ENCODE results near the gene LARGE2.

The LARGE2 gene

GRCh38 chr11:45913942-45914635, 8.4 kb upstream of the LARGE2 start:
- no peak for DNase-seq (ENCODE audit: low read depth in 1 of 2, low spot score in 1 of 2)

GRCh38 chr11:45915446-45915845, 7.0 kb upstream of the LARGE2 start:
- no peak for DNase-seq (ENCODE audit: low read depth in 1 of 2, low spot score in 1 of 2)

GRCh38 chr11:45917286-45917622, 5.2 kb upstream of the LARGE2 start:
- DNase-seq (ENCODE audit: low read depth in 1 of 2, low spot score in 1 of 2): no peak

GRCh38 chr11:45917623-45918330, 4.7 kb upstream of the LARGE2 start, which contains the start of gene PEX16:
Gene PEX16 (minus strand): TSS chr11:45917877. CDS start chr11:45917811, 66 bp downstream.
- DNase-seq (ENCODE audit: low read depth in 1 of 2, low spot score in 1 of 2): peak; percentile 89 to 90

GRCh38 chr11:45918331-45918941, 4.0 kb upstream of the LARGE2 start:
- DNase-seq (ENCODE audit: low read depth in 1 of 2, low spot score in 1 of 2): peak in 1 of 2 donors; percentile 43

- DNase-seq (ENCODE audit: low read depth in 1 of 2, low spot score in 1 of 2): no peak
These were observed 3.3 kb upstream of the LARGE2 start for GRCh38 chr11:45918962-45919675.

- no peak for DNase-seq (ENCODE audit: low read depth in 1 of 2, low spot score in 1 of 2)
These were observed 2.5 kb upstream of the LARGE2 start for GRCh38 chr11:45919806-45920530.

GRCh38 chr11:45920531-45921477, 1.7 kb upstream of the LARGE2 start:
- DNase-seq (ENCODE audit: low read depth in 1 of 2, low spot score in 1 of 2): no peak

- DNase-seq (ENCODE audit: low read depth in 1 of 2, low spot score in 1 of 2): no peak
These were observed 663 bp upstream of the LARGE2 start for GRCh38 chr11:45921561-45922424.

- no peak for DNase-seq (ENCODE audit: low read depth in 1 of 2, low spot score in 1 of 2)
These were observed 1.8 kb downstream of the LARGE2 start for GRCh38 chr11:45924036-45924915.

- DNase-seq (ENCODE audit: low read depth in 1 of 2, low spot score in 1 of 2): no peak
These were observed 2.5 kb downstream of the LARGE2 start for GRCh38 chr11:45924927-45925326.

GRCh38 chr11:45925550-45925949, 3.1 kb downstream of the LARGE2 start:
- no peak for DNase-seq (ENCODE audit: low read depth in 1 of 2, low spot score in 1 of 2)

GRCh38 chr11:45926001-45926401, 3.5 kb downstream of the LARGE2 start:
- DNase-seq (ENCODE audit: low read depth in 1 of 2, low spot score in 1 of 2): no peak

GRCh38 chr11:45926536-45927331, 4.3 kb downstream of the LARGE2 start:
- DNase-seq (ENCODE audit: low read depth in 1 of 2, low spot score in 1 of 2): no peak

- DNase-seq (ENCODE audit: low read depth in 1 of 2, low spot score in 1 of 2): no peak
These were observed 4.9 kb downstream of the LARGE2 start for GRCh38 chr11:45927332-45927683.

GRCh38 chr11:45927684-45928413, 5.4 kb downstream of the LARGE2 start:
- no peak for DNase-seq (ENCODE audit: low read depth in 1 of 2, low spot score in 1 of 2)

Data from stimulated activated CD4-positive, alpha-beta T cell treated with anti-CD3 and anti-CD28 coated beads, Interleukin-15, amount 100 ng/mL, for 1 hour (primary cell).